ENCODE results near the gene ANP32E.
"Not testable (repeated sequence)": the region's sequence is repeated elsewhere in the genome, so short reads cannot be mapped to it uniquely, and the experiment has no call there.

The ANP32E gene

GRCh38 chr1:150212070-150212469 lies 23.8 kb downstream of the ANP32E start:
- no peak for DNase-seq

GRCh38 chr1:150210706-150211105 lies 25.2 kb downstream of the ANP32E start:
- no peak for DNase-seq

GRCh38 chr1:150210091-150210490 lies 25.8 kb downstream of the ANP32E start:
- no peak for DNase-seq

GRCh38 chr1:150208460-150208859 lies 27.5 kb downstream of the ANP32E start:
- DNase-seq = not testable (repeated sequence)

GRCh38 chr1:150207281-150207971 lies 28.5 kb downstream of the ANP32E start:
- DNase-seq = no peak

GRCh38 chr1:150196417-150196816 lies 39.5 kb downstream of the ANP32E start:
- no peak for DNase-seq

GRCh38 chr1:150194381-150195031 lies 41.4 kb downstream of the ANP32E start:
- DNase-seq = no peak

GRCh38 chr1:150192012-150192411 lies 43.9 kb downstream of the ANP32E start:
- DNase-seq = no peak

GRCh38 chr1:150187560-150187931 lies 48.4 kb downstream of the ANP32E start:
- no peak for DNase-seq

- DNase-seq = no peak
Observed at GRCh38 chr1:150186789-150187559, 48.9 kb downstream of the ANP32E start.

- DNase-seq = not testable (repeated sequence)
Observed at GRCh38 chr1:150186438-150186788, 49.5 kb downstream of the ANP32E start.

GRCh38 chr1:150185481-150185880 lies 50.4 kb downstream of the ANP32E start:
- DNase-seq = no peak

GRCh38 chr1:150183061-150183460 lies 52.9 kb downstream of the ANP32E start:
- no peak for DNase-seq

- DNase-seq = no peak
Observed at GRCh38 chr1:150182247-150182646, 53.7 kb downstream of the ANP32E start.

GRCh38 chr1:150180474-150180873 lies 55.4 kb downstream of the ANP32E start:
- no peak for DNase-seq

- no peak for DNase-seq
Observed at GRCh38 chr1:150179867-150180266, 56.0 kb downstream of the ANP32E start.

- no peak for DNase-seq
Observed at GRCh38 chr1:150178548-150178947, 57.4 kb downstream of the ANP32E start.

GRCh38 chr1:150176593-150176992 lies 59.3 kb downstream of the ANP32E start:
- DNase-seq = no peak

GRCh38 chr1:150173141-150173585 lies 62.7 kb downstream of the ANP32E start:
- no peak for DNase-seq

GRCh38 chr1:150171801-150172200 lies 64.1 kb downstream of the ANP32E start:
- DNase-seq = no peak

GRCh38 chr1:150168960-150169601 lies 66.8 kb downstream of the ANP32E start:
- DNase-seq = peak; percentile 29

All from activated CD4-positive, alpha-beta T cell treated with anti-CD3 and anti-CD28 coated beads for 1 hour (primary cell).